Omental fat pad (tissue), 4 donors: ENCODE measurements around the gene MGAT4B. TPM values are rescaled to one million over a fixed set of nuclear protein-coding genes. Genes with fewer than 3 reads are reported as not detected.

Experiments used
- ATAC-seq: fragments of 150-250 bp; one replicate; pipeline ENCODE4 v1.9.1; 2016; ENCODE audit warnings: mild to moderate bottlenecking, moderate library complexity; ENCODE audit not compliant: low FRiP score
- DNase-seq: peaks from one replicate; pipeline ENCODE4 v3.0.0-alpha.2; 2019; ENCODE audit warnings: low spot score
- total RNA-seq, 4 donors: library from RNA; depleted of rRNA; stranded (reverse); fragments of >200 nt; gene quantifications; one replicate each; pipeline ENCODE4 v1.1.0, GENCODE V29; 2016
- TF ChIP-seq, protein P1 (sequence below), 3 donors: fragments of 450-650 bp; IDR thresholded peaks; one replicate each; pipeline ENCODE4 v1.5.1; 2016 to 2017; ENCODE audit warnings: antibody characterized with exemption in 3 of 3, mild to moderate bottlenecking in 3 of 3, moderate library complexity in 2 of 3

Gene MGAT4B
- total RNA-seq, 4 donors from 2014 or later = 67.6 to 90.1 (median 73.9) TPM

DNA sequence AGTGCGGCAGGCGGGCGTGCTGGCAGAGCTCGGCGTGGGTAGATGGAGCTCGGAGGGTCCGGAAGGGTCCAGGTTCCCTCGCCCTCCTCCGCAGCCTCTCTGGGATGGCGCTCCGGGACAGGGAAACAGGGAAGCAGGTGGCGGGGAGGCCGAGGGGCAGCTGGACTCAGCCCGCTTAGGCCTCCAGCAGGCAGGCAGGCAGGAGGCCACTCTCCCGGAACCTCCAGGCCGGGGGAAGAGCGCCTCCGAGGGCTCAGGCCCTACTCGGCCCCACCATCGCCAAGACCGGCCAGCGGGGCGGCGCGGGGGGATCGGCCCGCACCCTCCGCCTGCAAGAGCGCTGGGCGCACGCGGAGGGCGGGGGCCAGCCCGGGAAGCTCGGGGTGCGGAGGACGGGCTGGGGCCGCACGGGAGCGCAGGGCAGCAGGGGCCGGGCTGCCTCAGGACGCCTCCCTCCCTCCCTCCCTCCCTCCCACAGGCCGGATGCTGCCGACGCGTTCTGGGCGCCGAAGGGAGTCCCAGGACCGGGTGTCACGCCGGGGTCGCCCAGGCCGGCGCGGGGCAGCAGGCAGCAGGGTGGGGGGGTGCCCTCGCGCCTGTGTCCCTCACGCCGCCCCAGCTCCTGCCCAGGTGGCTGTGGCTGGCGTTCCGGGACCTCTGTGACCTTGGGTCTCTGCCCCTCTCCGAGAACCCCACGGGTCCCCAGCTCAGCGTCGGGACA, 977 bp downstream of the MGAT4B start:
- DNase-seq = no peak
- TF ChIP-seq, protein P1, sequence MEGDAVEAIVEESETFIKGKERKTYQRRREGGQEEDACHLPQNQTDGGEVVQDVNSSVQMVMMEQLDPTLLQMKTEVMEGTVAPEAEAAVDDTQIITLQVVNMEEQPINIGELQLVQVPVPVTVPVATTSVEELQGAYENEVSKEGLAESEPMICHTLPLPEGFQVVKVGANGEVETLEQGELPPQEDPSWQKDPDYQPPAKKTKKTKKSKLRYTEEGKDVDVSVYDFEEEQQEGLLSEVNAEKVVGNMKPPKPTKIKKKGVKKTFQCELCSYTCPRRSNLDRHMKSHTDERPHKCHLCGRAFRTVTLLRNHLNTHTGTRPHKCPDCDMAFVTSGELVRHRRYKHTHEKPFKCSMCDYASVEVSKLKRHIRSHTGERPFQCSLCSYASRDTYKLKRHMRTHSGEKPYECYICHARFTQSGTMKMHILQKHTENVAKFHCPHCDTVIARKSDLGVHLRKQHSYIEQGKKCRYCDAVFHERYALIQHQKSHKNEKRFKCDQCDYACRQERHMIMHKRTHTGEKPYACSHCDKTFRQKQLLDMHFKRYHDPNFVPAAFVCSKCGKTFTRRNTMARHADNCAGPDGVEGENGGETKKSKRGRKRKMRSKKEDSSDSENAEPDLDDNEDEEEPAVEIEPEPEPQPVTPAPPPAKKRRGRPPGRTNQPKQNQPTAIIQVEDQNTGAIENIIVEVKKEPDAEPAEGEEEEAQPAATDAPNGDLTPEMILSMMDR (IDR thresholded peaks at IDR 0.05) = no peak
- ATAC-seq = peak; percentile 28

DNA sequence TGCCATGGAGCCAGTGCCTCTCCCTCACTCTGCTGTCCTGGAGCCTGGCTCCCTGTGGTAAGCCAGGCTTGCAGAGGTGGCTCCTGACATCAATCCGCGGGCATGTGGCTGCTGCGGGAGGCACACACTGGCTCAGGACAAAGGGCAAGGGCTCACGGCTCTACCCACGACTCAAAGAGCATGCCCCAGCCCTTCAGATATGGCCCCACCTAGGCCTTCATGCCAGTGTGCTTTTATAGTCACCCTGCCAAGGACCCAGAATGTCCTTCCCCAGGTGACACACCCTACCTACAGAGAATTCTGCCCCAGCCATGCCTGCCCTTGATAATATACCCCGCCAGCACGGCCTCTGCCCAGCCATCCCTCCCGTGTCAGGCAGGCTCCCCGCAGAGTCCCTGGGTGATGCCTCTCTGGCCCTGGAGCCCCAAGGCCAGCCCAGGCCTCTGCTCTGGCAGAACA, 1.6 kb downstream of the MGAT4B start:
- no peak for ATAC-seq
- TF ChIP-seq, protein P1 (IDR thresholded peaks at IDR 0.05) = no peak
- DNase-seq = no peak

DNA sequence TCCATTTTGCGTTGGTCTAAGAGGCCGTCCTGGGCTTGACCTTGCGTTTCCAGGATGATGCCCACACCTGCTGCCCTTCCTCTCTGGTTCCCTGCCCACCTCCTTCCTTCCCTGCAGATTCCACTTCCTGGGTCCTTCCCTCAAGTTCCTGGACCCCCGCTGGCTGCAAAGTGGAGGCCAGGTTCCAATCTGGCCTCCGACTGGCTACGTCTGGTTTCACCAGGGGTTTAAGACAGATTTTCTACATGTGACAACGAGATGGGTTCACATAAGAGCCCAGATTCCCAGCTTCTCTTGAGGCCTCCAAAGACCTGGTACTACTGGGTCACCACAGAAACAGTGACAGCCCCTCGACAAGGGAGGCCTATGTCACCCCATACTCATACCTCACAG, 2.1 kb downstream of the MGAT4B start:
- DNase-seq (no peak), ATAC-seq (no peak)
- TF ChIP-seq, protein P1 (IDR thresholded peaks at IDR 0.05) = no peak

DNA sequence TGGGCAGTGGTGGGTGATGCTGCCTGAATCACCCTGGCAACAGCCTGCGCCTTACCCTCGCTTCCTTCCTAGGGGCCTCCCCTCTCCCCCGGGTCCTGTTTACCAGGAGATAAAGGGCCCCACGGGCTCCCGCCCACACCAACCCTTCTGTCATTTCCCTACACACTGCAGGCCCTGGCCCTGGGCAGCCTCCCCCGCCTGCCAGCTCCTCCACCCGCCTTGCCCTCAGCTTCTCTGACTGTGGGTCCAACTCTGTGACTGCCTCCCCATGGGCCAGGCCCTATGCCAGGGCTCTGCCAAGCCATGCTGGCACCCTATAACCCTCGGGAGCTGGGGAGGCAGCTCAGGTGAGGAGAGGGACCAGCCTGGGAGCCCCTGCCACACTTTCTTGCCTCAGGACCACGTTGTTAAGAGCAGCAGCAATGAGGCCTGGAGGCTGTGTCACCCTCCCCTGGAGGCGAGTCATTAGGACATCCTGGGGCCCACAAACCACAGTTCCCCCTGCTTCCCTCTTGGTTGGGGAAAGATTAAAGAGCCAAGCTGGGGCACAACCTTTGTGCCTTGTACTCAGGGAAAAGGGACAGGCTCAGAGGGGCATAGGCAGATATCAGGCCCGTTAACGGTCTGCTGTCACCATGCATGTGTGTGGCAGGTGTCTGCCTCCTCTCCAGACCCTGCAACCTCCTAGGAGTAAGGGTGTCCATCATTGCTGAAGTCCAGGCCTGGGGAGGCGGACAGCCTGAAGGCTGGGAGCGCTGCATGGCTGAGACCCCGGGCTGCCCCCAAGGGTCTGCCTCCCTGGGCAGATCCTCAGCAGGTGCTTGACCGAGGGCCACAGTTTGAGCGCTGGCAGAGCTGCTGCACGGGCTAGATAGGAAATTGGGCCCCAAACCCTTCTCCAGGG, 2.8 kb downstream of the MGAT4B start:
- no peak for ATAC-seq
- TF ChIP-seq, protein P1 (IDR thresholded peaks at IDR 0.05) = no peak
- DNase-seq = no peak

DNA sequence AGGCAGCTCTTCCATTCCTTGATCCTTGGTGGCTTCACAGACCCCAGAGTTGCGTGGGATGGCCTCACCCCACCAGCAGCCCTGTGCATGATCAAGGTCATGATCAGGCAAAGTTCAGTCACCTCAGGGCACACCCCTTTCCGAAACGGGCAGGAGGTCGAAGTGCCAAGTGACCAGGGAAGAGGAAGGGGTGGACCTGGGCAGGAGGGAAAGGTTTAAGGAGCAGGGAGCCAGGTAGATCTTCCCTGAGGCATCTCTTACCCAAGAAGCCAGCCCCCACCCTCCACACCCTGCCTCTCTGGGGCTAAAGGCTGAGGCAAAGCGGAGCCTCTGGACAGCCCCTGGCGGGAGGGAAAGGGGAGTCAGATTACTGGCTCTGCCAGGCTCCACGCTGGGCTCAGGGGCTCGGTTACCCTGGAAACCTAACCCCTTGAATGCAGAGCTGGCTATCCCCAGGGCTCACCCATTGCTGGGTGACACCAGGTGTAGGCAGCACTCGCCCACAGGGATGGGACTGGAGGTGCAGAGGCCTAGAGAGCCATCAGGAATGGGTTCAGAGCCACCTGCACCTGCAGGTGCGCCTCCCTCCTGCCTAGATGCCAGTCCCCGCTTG, 3.6 kb downstream of the MGAT4B start:
- TF ChIP-seq, protein P1 (IDR thresholded peaks at IDR 0.05) = no peak
- ATAC-seq = no peak
- DNase-seq = no peak

DNA sequence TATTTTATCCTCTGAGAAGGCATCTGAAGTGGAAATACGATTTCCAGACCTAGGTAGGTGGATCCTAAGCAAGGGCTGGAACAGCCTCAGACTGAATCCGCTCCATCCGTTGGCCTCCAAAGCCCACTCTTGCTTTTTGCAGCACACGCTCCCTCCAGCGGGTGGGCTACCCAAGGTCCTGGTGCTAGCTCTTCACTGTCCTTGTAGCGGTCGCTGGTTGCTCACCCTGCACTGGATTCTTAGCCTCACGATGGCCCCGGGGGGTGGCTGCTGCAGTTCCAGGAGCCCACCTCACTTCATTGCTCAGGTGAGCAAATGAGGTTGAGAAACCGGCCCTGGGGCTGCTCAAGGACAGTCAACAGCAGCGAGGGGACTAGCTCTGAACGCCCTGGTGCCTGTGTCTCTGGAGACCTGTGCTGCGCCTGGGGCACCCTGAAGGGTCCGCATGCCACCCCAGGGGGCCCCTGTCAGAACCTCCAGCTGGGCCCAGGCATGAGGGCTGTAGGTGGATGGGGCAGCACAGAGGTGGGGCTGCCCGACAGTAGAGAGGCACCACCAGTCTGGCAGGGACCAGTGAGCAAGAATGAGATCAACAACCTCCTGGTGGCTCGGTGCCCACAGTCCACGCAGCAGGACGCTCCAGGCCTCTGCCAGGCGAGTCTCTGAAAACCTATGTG, 4.3 kb downstream of the MGAT4B start:
- no peak for ATAC-seq
- no peak for DNase-seq
- TF ChIP-seq, protein P1 (IDR thresholded peaks at IDR 0.05) = no peak
